Transverse colon (tissue), 4 donors: Measurements from ENCODE around the gene PSMD14. TPM values are rescaled to one million over a fixed set of nuclear protein-coding genes. Genes with fewer than 3 reads are reported as not detected.

ENCODE experiments used
- DNase-seq: peaks from one replicate; pipeline ENCODE4 v3.0.0-alpha.2; 2019
- H3K27ac ChIP-seq, 4 donors: fragments of 200-600 bp; sonication (generic); 2 replicates each; pipeline ENCODE4 v1.5.1; 2016 to 2018; ENCODE audit warnings: inconsistent platforms in 4 of 4
- H3K27me3 ChIP-seq: fragments of 200-600 bp; sonication (generic); 2 replicates; pipeline ENCODE4 v1.5.1; 2017; ENCODE audit warnings: inconsistent platforms
- H3K36me3 ChIP-seq, 4 donors: fragments of 200-600 bp; sonication (generic); 2 replicates each; pipeline ENCODE4 v1.5.1; 2017 to 2019; ENCODE audit warnings: inconsistent platforms in 4 of 4
- H3K4me1 ChIP-seq, 4 donors: fragments of 200-600 bp; sonication (generic); 2 replicates each; pipeline ENCODE4 v1.5.1; 2017 to 2020; ENCODE audit warnings: inconsistent platforms in 4 of 4
- H3K4me3 ChIP-seq, 4 donors: fragments of 200-600 bp; sonication (generic); 1 replicate in 1 of 4; 2 replicates in 3 of 4; pipeline versions ENCODE4 v1.5.1 to v1.6.1; 2017 to 2019; ENCODE audit warnings: inconsistent platforms in 4 of 4
- H3K9me3 ChIP-seq, 2 donors: fragments of 200-600 bp; sonication (generic); 2 replicates each; pipeline ENCODE4 v1.5.1; 2017 to 2019; ENCODE audit warnings: inconsistent platforms in 2 of 2
- EP300 ChIP-seq: sonication (generic); formaldehyde crosslinking; IDR thresholded peaks from one replicate; pipeline ENCODE4 v1.6.1; 2017; ENCODE audit warnings: antibody characterized with exemption, low read depth
- POLR2A ChIP-seq: fragments of 450-650 bp; IDR thresholded peaks from one replicate; pipeline ENCODE4 v1.6.1; 2016; ENCODE audit warnings: antibody characterized with exemption, mild to moderate bottlenecking, moderate library complexity
- POLR2AphosphoS5 ChIP-seq, 3 donors: sonication (generic); formaldehyde crosslinking; IDR thresholded peaks; one replicate each; pipeline ENCODE4 v1.6.1; 2016; ENCODE audit warnings: antibody characterized with exemption in 3 of 3
- WGBS, 2 donors: methylation state at CpG; one replicate each; pipeline ENCODE4 v1.1.5; 2018; ENCODE audit warnings: low coverage in 1 of 2; 5-methylcytosine and 5-hydroxymethylcytosine counted together
- in situ Hi-C, 4 donors: fragments of 200-750 bp; cut with MboI; loops; one replicate each; pipeline versions ENCODE4 v1.15.0 to v1.15.1; 2017; ENCODE audit warnings: low sequenced_read_pairs in 3 of 4, low pct_ligation_motif_present in 1 of 4, low pct_unique_long_range_greater_than_20kb in 1 of 4
- intact Hi-C: fragments of 100-400 bp; cut with DNase I; formaldehyde crosslinking; loops from one replicate; pipeline ENCODE4 v1.15.1; 2023; ENCODE audit warnings: low total_unique reads
- total RNA-seq, 4 donors: library from RNA; depleted of rRNA; stranded (reverse); fragments of >200 nt; gene quantifications; one replicate each; pipeline ENCODE4 v1.1.0, GENCODE V29; 2016
- TF ChIP-seq, protein P1 (sequence below), 5 experiments: fragments of 200-600 bp in 3 of 5; fragments of 450-650 bp in 2 of 5; sonication (generic) in 3 of 5; IDR thresholded peaks; 1 replicate in 2 of 5; 2 replicates in 3 of 5; pipeline ENCODE4 v1.5.1; 2016 to 2017; ENCODE audit warnings: antibody characterized with exemption in 5 of 5, inconsistent platforms in 3 of 5, mild to moderate bottlenecking in 2 of 5, moderate library complexity in 1 of 5

The PSMD14 gene
- total RNA-seq, 4 donors from 2014 or later, result 5.2 to 30.1 (median 22.6) TPM

DNA sequence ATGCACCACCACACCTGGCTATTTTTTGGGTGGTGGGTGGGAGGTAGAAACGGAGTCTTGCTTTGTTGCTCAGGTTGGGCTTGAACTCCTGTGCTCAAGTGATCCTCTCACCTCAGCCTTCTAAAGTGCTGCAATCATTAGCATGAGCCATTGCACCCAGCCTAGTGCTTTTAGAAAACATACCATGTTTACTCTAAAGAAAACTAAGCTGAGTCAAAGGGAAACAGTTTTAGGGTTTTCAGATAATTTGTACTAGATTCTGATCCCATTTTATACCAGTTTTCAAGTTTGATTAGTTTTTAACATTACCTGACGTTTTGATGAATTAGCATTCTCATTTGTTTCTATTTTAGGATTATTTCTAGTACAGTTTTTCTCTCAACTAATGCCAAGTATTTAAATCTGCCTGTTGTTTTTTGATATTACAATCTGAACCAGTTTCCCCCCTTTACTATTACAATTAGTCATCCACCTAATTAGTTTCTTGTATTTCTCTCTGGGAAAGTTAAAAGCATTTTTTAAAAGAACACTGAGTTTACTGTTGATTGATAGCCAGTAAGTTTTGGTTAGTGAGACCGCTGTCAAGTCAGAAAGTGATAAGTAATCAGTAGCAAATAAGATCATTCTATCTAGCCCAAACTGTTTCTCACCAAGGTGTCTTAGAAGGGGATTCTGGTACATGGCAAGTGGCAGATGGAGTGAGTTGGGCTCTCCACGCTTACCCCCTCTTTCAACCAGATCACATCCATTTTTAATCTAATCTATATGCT lies 83.7 kb downstream of the PSMD14 start:
- in situ Hi-C loops, result no loop called here
- Histone ChIP-seq H3K4me3 (no peak overlapping the region), H3K27me3 (no peaks in the 10 kb centered on the region), H3K9me3 (no peaks in the 10 kb centered on the region), H3K27ac (no peak overlapping the region), H3K4me1 (no peaks in the 10 kb centered on the region), H3K36me3 (peaks cover 0 to 11% (median 0%) of the 10 kb centered on the region in 4 donors)
- WGBS, 2 donors, result 86 to 95% methylated on average over 3 to 4 of the region's 4 CpGs
- intact Hi-C loops, result no loop called here
- DNase-seq, result no peak
- TF ChIP-seq, protein P1, sequence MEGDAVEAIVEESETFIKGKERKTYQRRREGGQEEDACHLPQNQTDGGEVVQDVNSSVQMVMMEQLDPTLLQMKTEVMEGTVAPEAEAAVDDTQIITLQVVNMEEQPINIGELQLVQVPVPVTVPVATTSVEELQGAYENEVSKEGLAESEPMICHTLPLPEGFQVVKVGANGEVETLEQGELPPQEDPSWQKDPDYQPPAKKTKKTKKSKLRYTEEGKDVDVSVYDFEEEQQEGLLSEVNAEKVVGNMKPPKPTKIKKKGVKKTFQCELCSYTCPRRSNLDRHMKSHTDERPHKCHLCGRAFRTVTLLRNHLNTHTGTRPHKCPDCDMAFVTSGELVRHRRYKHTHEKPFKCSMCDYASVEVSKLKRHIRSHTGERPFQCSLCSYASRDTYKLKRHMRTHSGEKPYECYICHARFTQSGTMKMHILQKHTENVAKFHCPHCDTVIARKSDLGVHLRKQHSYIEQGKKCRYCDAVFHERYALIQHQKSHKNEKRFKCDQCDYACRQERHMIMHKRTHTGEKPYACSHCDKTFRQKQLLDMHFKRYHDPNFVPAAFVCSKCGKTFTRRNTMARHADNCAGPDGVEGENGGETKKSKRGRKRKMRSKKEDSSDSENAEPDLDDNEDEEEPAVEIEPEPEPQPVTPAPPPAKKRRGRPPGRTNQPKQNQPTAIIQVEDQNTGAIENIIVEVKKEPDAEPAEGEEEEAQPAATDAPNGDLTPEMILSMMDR (IDR thresholded peaks at IDR 0.05), result no peak
- no peak for TF ChIP-seq POLR2AphosphoS5 (IDR thresholded peaks at IDR 0.05)
- no peak for TF ChIP-seq EP300
- no peak for TF ChIP-seq POLR2A

GRCh38 chr2:161400076-161400475 lies 91.9 kb downstream of the PSMD14 start:
- Histone ChIP-seq H3K4me3 (no peak overlapping the region), H3K4me1 (no peaks in the 10 kb centered on the region), H3K27ac (no peak overlapping the region), H3K27me3 (no peaks in the 10 kb centered on the region), H3K9me3 (no peaks in the 10 kb centered on the region), H3K36me3 (peaks cover 0 to 16% (median 4%) of the 10 kb centered on the region in 4 donors)
- TF ChIP-seq, protein P1 (IDR thresholded peaks at IDR 0.05), result no peak
- TF ChIP-seq POLR2A (no peak), EP300 (no peak), POLR2AphosphoS5 (IDR thresholded peaks at IDR 0.05) (no peak)
- intact Hi-C loops (loop anchor here (10.0 kb wide), 1 partner anchor 1465 kb away; no protein-coding TSS in a partner anchor), in situ Hi-C loops (no loop called here)
- DNase-seq, result no peak
- WGBS, 2 donors, result 98 to 100% methylated on average over 2 of the region's 2 CpGs

GRCh38 chr2:161402297-161402696 lies 94.1 kb downstream of the PSMD14 start:
- intact Hi-C loops, result loop anchor here (10.0 kb wide), 1 partner anchor 1463 kb away; no protein-coding TSS in a partner anchor

DNA sequence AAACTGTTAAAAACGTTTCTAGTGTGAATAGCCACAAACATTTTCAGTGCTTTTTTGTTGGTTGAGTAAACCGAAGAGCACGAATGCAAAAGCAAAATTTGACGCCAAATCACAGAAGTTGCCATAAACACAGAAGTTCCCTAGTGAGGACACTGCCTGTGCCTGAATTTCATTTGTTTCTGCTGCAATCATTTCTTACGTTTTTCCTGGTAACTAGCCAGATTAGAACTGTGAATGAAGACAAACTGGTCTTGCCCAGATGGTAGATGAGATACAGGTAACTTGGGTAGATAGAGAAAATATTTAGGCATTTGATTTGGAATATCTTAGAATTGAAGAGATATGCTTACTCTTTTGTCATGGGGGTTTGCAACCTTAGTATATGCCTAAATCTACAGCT lies 98.1 kb downstream of the PSMD14 start:
- DNase-seq, result no peak
- TF ChIP-seq EP300 (no peak), POLR2AphosphoS5 (IDR thresholded peaks at IDR 0.05) (no peak), POLR2A (no peak)
- TF ChIP-seq, protein P1 (IDR thresholded peaks at IDR 0.05), result no peak
- Histone ChIP-seq H3K27me3 (no peaks in the 10 kb centered on the region), H3K4me3 (no peak overlapping the region), H3K4me1 (peaks cover 0 to 4% (median 0%) of the 10 kb centered on the region in 4 donors), H3K27ac (no peak overlapping the region), H3K9me3 (no peaks in the 10 kb centered on the region), H3K36me3 (no peaks in the 10 kb centered on the region)
- in situ Hi-C loops (no loop called here), intact Hi-C loops (loop anchor here (10.0 kb wide), 1 partner anchor 1458 kb away; no protein-coding TSS in a partner anchor)
- 80 to 90% methylated on average over 5 of the region's 5 CpGs for WGBS, 2 donors

More at GRCh38 chr2:161402297-161402696, 94.1 kb downstream of the PSMD14 start:
- Histone ChIP-seq H3K4me3 (no peak overlapping the region), H3K27me3 (no peaks in the 10 kb centered on the region), H3K4me1 (no peaks in the 10 kb centered on the region), H3K36me3 (peaks cover 0 to 9% (median 3%) of the 10 kb centered on the region in 4 donors), H3K9me3 (no peaks in the 10 kb centered on the region), H3K27ac (no peak overlapping the region)
- TF ChIP-seq POLR2A, result no peak
- no peak for TF ChIP-seq EP300
- TF ChIP-seq, protein P1 (IDR thresholded peaks at IDR 0.05), result no peak
- WGBS, 2 donors, result 70 to 84% methylated on average over 1 to 4 of the region's 4 CpGs
- no peak for DNase-seq
- in situ Hi-C loops, result no loop called here
